GM23248 (cell line): ENCODE data around the gene LDLRAD3. TPM values are rescaled to one million over a fixed set of nuclear protein-coding genes. Genes with fewer than 3 reads are reported as not detected.

ENCODE experiments used
- DNase-seq: peaks from one replicate; pipeline ENCODE4 v3.0.0-alpha.2; 2015
- H2AFZ ChIP-seq: fragments of 200-600 bp; sonication (generic); 2 replicates; pipeline ENCODE4 v1.6.1; 2016; ENCODE audit warnings: antibody characterized with exemption
- H3F3A ChIP-seq: fragments of 200-600 bp; sonication (generic); 2 replicates; pipeline ENCODE4 v1.6.1; 2016; ENCODE audit warnings: mild to moderate bottlenecking, antibody characterized with exemption, mixed run types; ENCODE audit not compliant: insufficient read depth
- H3K27ac ChIP-seq: fragments of 200-600 bp; sonication (generic); 2 replicates; pipeline ENCODE4 v1.5.1; 2016; ENCODE audit warnings: mild to moderate bottlenecking
- H3K27me3 ChIP-seq: fragments of 200-600 bp; sonication (generic); replicated peaks from 2 replicates; pipeline ENCODE4 v1.6.1; 2016; ENCODE audit warnings: mild to moderate bottlenecking; ENCODE audit not compliant: insufficient read depth
- H3K36me3 ChIP-seq: fragments of 200-600 bp; sonication (generic); 2 replicates; pipeline ENCODE4 v1.6.1; 2016; ENCODE audit warnings: low read depth, mild to moderate bottlenecking
- H3K4me1 ChIP-seq: fragments of 200-600 bp; sonication (generic); 2 replicates; pipeline ENCODE4 v1.6.1; 2016; ENCODE audit warnings: mild to moderate bottlenecking; ENCODE audit not compliant: insufficient read depth
- H3K4me2 ChIP-seq: fragments of 200-600 bp; sonication (generic); one replicate; pipeline ENCODE4 v1.6.1; 2016; ENCODE audit warnings: mild to moderate bottlenecking; ENCODE audit not compliant: unreplicated experiment
- H3K4me3 ChIP-seq: fragments of 200-600 bp; sonication (generic); 2 replicates; pipeline ENCODE4 v1.5.1; 2016; ENCODE audit warnings: mild to moderate bottlenecking
- H3K79me2 ChIP-seq: fragments of 200-600 bp; sonication (generic); 2 replicates; pipeline ENCODE4 v1.6.1; 2016; ENCODE audit warnings: mild to moderate bottlenecking; ENCODE audit not compliant: insufficient read depth
- H3K9ac ChIP-seq: fragments of 200-600 bp; sonication (generic); 2 replicates; pipeline ENCODE4 v1.6.1; 2016; ENCODE audit warnings: mild to moderate bottlenecking
- H3K9me2 ChIP-seq: fragments of 200-600 bp; sonication (generic); 2 replicates; pipeline ENCODE4 v1.6.1; 2016; ENCODE audit warnings: mixed run types, mild to moderate bottlenecking, moderate library complexity; ENCODE audit not compliant: insufficient read depth
- H3K9me3 ChIP-seq: fragments of 200-600 bp; sonication (generic); one replicate; pipeline ENCODE4 v1.6.1; 2017; ENCODE audit warnings: low read depth
- H4K20me1 ChIP-seq: fragments of 200-600 bp; sonication (generic); 2 replicates; pipeline ENCODE4 v1.6.0; 2016; ENCODE audit not compliant: insufficient read depth
- EZH2 ChIP-seq: fragments of 200-600 bp; sonication (generic); IDR thresholded peaks from 2 replicates; pipeline ENCODE4 v1.6.1; 2018; ENCODE audit warnings: antibody characterized with exemption, mild to moderate bottlenecking; ENCODE audit not compliant: insufficient read depth, poor library complexity, severe bottlenecking
- EZH2phosphoT487 ChIP-seq: fragments of 200-600 bp; sonication (generic); IDR thresholded peaks from 2 replicates; pipeline ENCODE4 v1.6.1; 2018; ENCODE audit warnings: antibody characterized with exemption, moderate library complexity, mild to moderate bottlenecking, low read depth; ENCODE audit not compliant: insufficient read depth
- WGBS, 2 experiments: methylation state at CpG; one replicate each; pipeline ENCODE4 v1.1.6; 2015 to 2017; ENCODE audit warnings: low lambda C conversion rate in 2 of 2, low coverage in 1 of 2; ENCODE audit errors: missing lambda C conversion rate in 2 of 2; 5-methylcytosine and 5-hydroxymethylcytosine counted together
- in situ Hi-C: fragments of 300-500 bp; cut with MboI; formaldehyde crosslinking; loops from 2 replicates; pipeline ENCODE4 v1.15.0; 2020
- polyA plus RNA-seq: library from polyadenylated mRNA; unstranded; fragments of >200 nt; fragmentation: Nextera tagmentation; extraction: Ambion mirVana; gene quantifications from 2 replicates; pipeline ENCODE4 v1.2.1, GENCODE V29; 2016
- total RNA-seq: library from RNA; depleted of rRNA; stranded (reverse); fragments of >200 nt; shearing (Covaris generic); gene quantifications from 2 replicates; pipeline ENCODE4 v1.2.3, GENCODE V29; 2014

LDLRAD3 gene
- total and polyA plus RNA-seq, 2 experiments from 2014 or later = 6.2 to 6.6 TPM

- H3K4me2 ChIP-seq = no peak overlapping the region
- no peaks in the 10 kb centered on the region for H3K9me3 ChIP-seq
- H2AFZ ChIP-seq = no peak overlapping the region
- no peak overlapping the region for H3K4me3 ChIP-seq
- no peaks in the 10 kb centered on the region for H3K79me2 ChIP-seq
- DNase-seq = no peak
- no peaks in the 10 kb centered on the region for H3F3A ChIP-seq
- TF ChIP-seq EZH2 (no peak), EZH2phosphoT487 (no peak)
- WGBS, 2 experiments = 96% methylated on average over 4 of the region's 4 CpGs
- no peaks in the 10 kb centered on the region for H3K9me2 ChIP-seq
- H3K4me1 ChIP-seq = no peaks in the 10 kb centered on the region
- H3K27me3 ChIP-seq = no peaks in the 10 kb centered on the region
- H3K36me3 ChIP-seq = no peaks in the 10 kb centered on the region
- H3K9ac ChIP-seq = no peak overlapping the region
- in situ Hi-C loops = no loop called here
- no peaks in the 10 kb centered on the region for H4K20me1 ChIP-seq
- H3K27ac ChIP-seq = no peak overlapping the region
These were observed 160.8 kb downstream of the LDLRAD3 start for GRCh38 chr11:36104660-36104992.

GRCh38 chr11:36105743-36106581 is 162.1 kb downstream of the LDLRAD3 start:
- no peaks in the 10 kb centered on the region for H3K4me1 ChIP-seq
- H3K27me3 ChIP-seq = no peaks in the 10 kb centered on the region
- H3K9me2 ChIP-seq = no peaks in the 10 kb centered on the region
- H3K4me2 ChIP-seq = no peak overlapping the region
- no peak overlapping the region for H3K4me3 ChIP-seq
- no peaks in the 10 kb centered on the region for H3K9me3 ChIP-seq
- no peak overlapping the region for H2AFZ ChIP-seq
- no peaks in the 10 kb centered on the region for H3K79me2 ChIP-seq
- in situ Hi-C loops = no loop called here
- H3K36me3 ChIP-seq = no peaks in the 10 kb centered on the region
- H4K20me1 ChIP-seq = no peaks in the 10 kb centered on the region
- H3K9ac ChIP-seq = no peak overlapping the region
- no peak for DNase-seq
- H3F3A ChIP-seq = no peaks in the 10 kb centered on the region
- 93 to 94% methylated on average over 9 of the region's 9 CpGs for WGBS, 2 experiments
- H3K27ac ChIP-seq = no peak overlapping the region
- TF ChIP-seq EZH2phosphoT487 (no peak), EZH2 (no peak)

- H3K9me3 ChIP-seq = no peaks in the 10 kb centered on the region
- no peak overlapping the region for H2AFZ ChIP-seq
- no peaks in the 10 kb centered on the region for H4K20me1 ChIP-seq
- no peak overlapping the region for H3K9ac ChIP-seq
- no peaks in the 10 kb centered on the region for H3K9me2 ChIP-seq
- H3K27ac ChIP-seq = no peak overlapping the region
- no peak overlapping the region for H3K4me3 ChIP-seq
- no peaks in the 10 kb centered on the region for H3K36me3 ChIP-seq
- H3K4me1 ChIP-seq = no peaks in the 10 kb centered on the region
- 89 to 92% methylated on average over 5 of the region's 5 CpGs for WGBS, 2 experiments
- no peak for DNase-seq
- H3K27me3 ChIP-seq = no peaks in the 10 kb centered on the region
- no peaks in the 10 kb centered on the region for H3F3A ChIP-seq
- H3K79me2 ChIP-seq = no peaks in the 10 kb centered on the region
- H3K4me2 ChIP-seq = no peak overlapping the region
- in situ Hi-C loops = no loop called here
- TF ChIP-seq EZH2phosphoT487 = no peak
- TF ChIP-seq EZH2 = no peak
These were observed 163.7 kb downstream of the LDLRAD3 start for GRCh38 chr11:36107547-36107946.

- Histone ChIP-seq H3K4me1 (no peaks in the 10 kb centered on the region), H3K4me2 (no peak overlapping the region), H3K27me3 (no peaks in the 10 kb centered on the region), H3K9me3 (no peaks in the 10 kb centered on the region), H3K9ac (no peak overlapping the region), H3K4me3 (no peak overlapping the region), H3K79me2 (no peaks in the 10 kb centered on the region), H3K27ac (no peak overlapping the region), H3K9me2 (no peaks in the 10 kb centered on the region), H3K36me3 (no peaks in the 10 kb centered on the region), H3F3A (no peaks in the 10 kb centered on the region), H2AFZ (no peak overlapping the region), H4K20me1 (no peaks in the 10 kb centered on the region)
- DNase-seq = no peak
- WGBS, 2 experiments = 91% methylated on average over 12 of the region's 12 CpGs
- TF ChIP-seq EZH2 (no peak), EZH2phosphoT487 (no peak)
- in situ Hi-C loops = no loop called here
These were observed 165.2 kb downstream of the LDLRAD3 start for GRCh38 chr11:36108881-36109589.
